Memory B cell (primary cell): Measurements from ENCODE around the gene SLC47A2.

Experiments
- ATAC-seq: fragments of 150-1000 bp; cut with Tn5 transposase; 2 replicates; pipeline ENCODE4 v1.10.0; 2021; ENCODE audit warnings: low read depth, mild to moderate bottlenecking, moderate library complexity
- DNase-seq, 2 donors: peaks; one replicate each; pipeline ENCODE4 v3.0.0; 2022; ENCODE audit warnings: low spot score in 2 of 2
- H3K27ac Mint-ChIP-seq: one replicate; pipeline ENCODE4 v1.8.0; 2022; ENCODE audit warnings: mild to moderate bottlenecking, moderate library complexity, mixed read lengths
- H3K27me3 Mint-ChIP-seq: one replicate; pipeline ENCODE4 v1.8.0; 2022; ENCODE audit warnings: mixed read lengths
- H3K36me3 Mint-ChIP-seq: one replicate; pipeline ENCODE4 v1.8.0; 2022; ENCODE audit warnings: mild to moderate bottlenecking, mixed read lengths
- H3K4me1 Mint-ChIP-seq: one replicate; pipeline ENCODE4 v1.8.0; 2022; ENCODE audit warnings: mixed read lengths
- H3K4me3 Mint-ChIP-seq: one replicate; pipeline ENCODE4 v1.8.0; 2022; ENCODE audit warnings: mild to moderate bottlenecking, moderate library complexity, mixed read lengths
- H3K9me3 Mint-ChIP-seq: one replicate; pipeline ENCODE4 v1.8.0; 2022; ENCODE audit warnings: mixed read lengths

The SLC47A2 gene

GRCh38 chr17:19713901-19714361, 2.5 kb downstream of the SLC47A2 start:
- Mint-ChIP-seq H3K27me3 (no peaks in the 10 kb centered on the region), H3K4me1 (no peaks in the 10 kb centered on the region), H3K9me3 (no peaks in the 10 kb centered on the region), H3K27ac (no peak overlapping the region), H3K4me3 (no peak overlapping the region), H3K36me3 (no peaks in the 10 kb centered on the region)
- DNase-seq: no peak
- no peak for ATAC-seq

- no peak overlapping the region for H3K4me3 Mint-ChIP-seq
- DNase-seq: no peak
- H3K36me3 Mint-ChIP-seq: no peaks in the 10 kb centered on the region
- no peak overlapping the region for H3K27ac Mint-ChIP-seq
- H3K9me3 Mint-ChIP-seq: no peaks in the 10 kb centered on the region
- ATAC-seq: no peak
- no peaks in the 10 kb centered on the region for H3K27me3 Mint-ChIP-seq
- no peaks in the 10 kb centered on the region for H3K4me1 Mint-ChIP-seq
These were observed 2.9 kb downstream of the SLC47A2 start for GRCh38 chr17:19713462-19713861.

- Mint-ChIP-seq H3K4me1 (no peaks in the 10 kb centered on the region), H3K4me3 (no peak overlapping the region), H3K9me3 (no peaks in the 10 kb centered on the region), H3K27ac (no peak overlapping the region), H3K36me3 (no peaks in the 10 kb centered on the region), H3K27me3 (no peaks in the 10 kb centered on the region)
- DNase-seq (no peak), ATAC-seq (no peak)
These were observed 3.9 kb downstream of the SLC47A2 start for GRCh38 chr17:19712436-19713004.

GRCh38 chr17:19709841-19710240, 6.5 kb downstream of the SLC47A2 start:
- H3K27ac Mint-ChIP-seq: no peak overlapping the region
- DNase-seq (no peak), ATAC-seq (no peak)
- no peaks in the 10 kb centered on the region for H3K4me1 Mint-ChIP-seq
- H3K36me3 Mint-ChIP-seq: no peaks in the 10 kb centered on the region
- H3K9me3 Mint-ChIP-seq: no peaks in the 10 kb centered on the region
- H3K27me3 Mint-ChIP-seq: no peaks in the 10 kb centered on the region
- no peak overlapping the region for H3K4me3 Mint-ChIP-seq

- no peaks in the 10 kb centered on the region for H3K36me3 Mint-ChIP-seq
- DNase-seq (no peak), ATAC-seq (no peak)
- no peaks in the 10 kb centered on the region for H3K27me3 Mint-ChIP-seq
- no peak overlapping the region for H3K27ac Mint-ChIP-seq
- H3K9me3 Mint-ChIP-seq: no peaks in the 10 kb centered on the region
- H3K4me3 Mint-ChIP-seq: no peak overlapping the region
- no peaks in the 10 kb centered on the region for H3K4me1 Mint-ChIP-seq
These were observed 7.8 kb downstream of the SLC47A2 start for GRCh38 chr17:19708431-19709175.

GRCh38 chr17:19707728-19708221, 8.6 kb downstream of the SLC47A2 start:
- Mint-ChIP-seq H3K27ac (no peak overlapping the region), H3K9me3 (no peaks in the 10 kb centered on the region), H3K4me3 (no peak overlapping the region), H3K27me3 (no peaks in the 10 kb centered on the region), H3K36me3 (no peaks in the 10 kb centered on the region), H3K4me1 (peaks cover 2% of the 10 kb centered on the region)
- no peak for ATAC-seq
- no peak for DNase-seq

GRCh38 chr17:19706791-19707727, 9.3 kb downstream of the SLC47A2 start:
- Mint-ChIP-seq H3K27me3 (no peaks in the 10 kb centered on the region), H3K4me1 (peaks cover 7% of the 10 kb centered on the region), H3K9me3 (no peaks in the 10 kb centered on the region), H3K36me3 (no peaks in the 10 kb centered on the region), H3K27ac (no peak overlapping the region), H3K4me3 (no peak overlapping the region)
- ATAC-seq: no peak
- DNase-seq: no peak

GRCh38 chr17:19705771-19706770, 10.3 kb downstream of the SLC47A2 start:
- no peak for DNase-seq
- Mint-ChIP-seq H3K27me3 (no peaks in the 10 kb centered on the region), H3K4me3 (no peak overlapping the region), H3K27ac (no peak overlapping the region), H3K4me1 (peaks cover 7% of the 10 kb centered on the region), H3K9me3 (no peaks in the 10 kb centered on the region), H3K36me3 (no peaks in the 10 kb centered on the region)
- ATAC-seq: no peak

GRCh38 chr17:19705201-19705600, 11.2 kb downstream of the SLC47A2 start:
- Mint-ChIP-seq H3K4me1 (peaks cover 7% of the 10 kb centered on the region), H3K9me3 (no peaks in the 10 kb centered on the region), H3K36me3 (no peaks in the 10 kb centered on the region), H3K27me3 (no peaks in the 10 kb centered on the region), H3K27ac (no peak overlapping the region), H3K4me3 (no peak overlapping the region)
- ATAC-seq (no peak), DNase-seq (no peak)

- no peak for ATAC-seq
- no peak overlapping the region for H3K4me3 Mint-ChIP-seq
- no peaks in the 10 kb centered on the region for H3K9me3 Mint-ChIP-seq
- H3K36me3 Mint-ChIP-seq: no peaks in the 10 kb centered on the region
- DNase-seq: no peak
- H3K27me3 Mint-ChIP-seq: no peaks in the 10 kb centered on the region
- peaks cover 7% of the 10 kb centered on the region for H3K4me1 Mint-ChIP-seq
- no peak overlapping the region for H3K27ac Mint-ChIP-seq
These were observed 12.4 kb downstream of the SLC47A2 start for GRCh38 chr17:19703828-19704613.

- ATAC-seq: no peak
- no peak for DNase-seq
- peaks cover 7% of the 10 kb centered on the region for H3K4me1 Mint-ChIP-seq
- H3K27ac Mint-ChIP-seq: peak overlapping the region; percentile 15
- H3K27me3 Mint-ChIP-seq: no peaks in the 10 kb centered on the region
- H3K4me3 Mint-ChIP-seq: no peak overlapping the region
- H3K36me3 Mint-ChIP-seq: no peaks in the 10 kb centered on the region
- no peaks in the 10 kb centered on the region for H3K9me3 Mint-ChIP-seq
These were observed 13.1 kb downstream of the SLC47A2 start for GRCh38 chr17:19703106-19703827.

- DNase-seq (no peak), ATAC-seq (no peak)
- Mint-ChIP-seq H3K9me3 (no peaks in the 10 kb centered on the region), H3K27ac (peak overlapping the region; percentile 15), H3K36me3 (no peaks in the 10 kb centered on the region), H3K4me1 (peaks cover 7% of the 10 kb centered on the region), H3K27me3 (no peaks in the 10 kb centered on the region), H3K4me3 (no peak overlapping the region)
These were observed 14.2 kb downstream of the SLC47A2 start for GRCh38 chr17:19702217-19702641.
